ENCODE measurements around the gene RAVER1. TPM values are rescaled to one million over a fixed set of nuclear protein-coding genes. Genes with fewer than 3 reads are reported as not detected.

The RAVER1 gene
- total RNA-seq, 2 donors from 2014 or later: 67.1 to 101 TPM

DNA sequence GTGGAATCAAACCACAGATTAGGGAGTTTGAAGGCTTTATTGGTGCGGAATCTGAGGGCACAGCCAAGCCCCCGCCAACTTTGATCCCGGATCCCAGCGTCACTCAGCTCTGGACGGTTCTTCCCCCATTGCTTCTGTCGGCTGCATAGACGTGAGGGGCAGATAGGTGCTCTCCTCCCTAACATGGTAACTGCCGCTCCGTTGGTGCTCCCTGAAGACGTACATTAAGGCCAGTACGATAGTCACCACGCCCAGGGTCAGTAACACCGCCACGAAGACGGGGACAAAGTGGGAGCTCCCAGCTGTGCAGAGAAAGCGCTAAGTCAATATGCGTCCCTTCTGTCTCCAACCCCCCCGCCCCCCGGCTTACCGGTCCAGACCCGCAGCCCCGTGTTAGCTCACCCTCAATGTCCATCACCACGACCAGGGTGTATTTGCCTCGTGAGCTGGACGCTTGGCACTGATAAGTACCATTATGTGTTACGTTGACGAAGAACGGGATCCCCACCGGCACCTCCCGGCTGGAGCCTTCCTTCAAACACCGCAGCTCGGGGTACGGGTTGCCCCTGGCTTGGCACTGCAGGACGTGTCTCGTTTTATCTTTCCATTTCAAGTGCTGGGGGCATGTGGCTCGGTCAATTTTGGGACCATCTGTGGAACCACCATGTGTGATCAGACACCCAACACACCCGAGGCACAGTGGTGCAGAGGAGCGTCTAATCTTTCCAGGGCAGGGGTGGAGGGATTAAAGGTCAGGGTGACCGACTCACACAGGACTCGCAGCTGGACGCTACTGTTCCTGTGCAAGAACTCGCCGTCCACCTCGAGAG lies 644 bp upstream of the RAVER1 start:
- H3K27me3 ChIP-seq: no peaks in the 10 kb centered on the region
- H3K4me3 ChIP-seq: peak overlapping the region; percentile 85
- TF ChIP-seq, protein P1, sequence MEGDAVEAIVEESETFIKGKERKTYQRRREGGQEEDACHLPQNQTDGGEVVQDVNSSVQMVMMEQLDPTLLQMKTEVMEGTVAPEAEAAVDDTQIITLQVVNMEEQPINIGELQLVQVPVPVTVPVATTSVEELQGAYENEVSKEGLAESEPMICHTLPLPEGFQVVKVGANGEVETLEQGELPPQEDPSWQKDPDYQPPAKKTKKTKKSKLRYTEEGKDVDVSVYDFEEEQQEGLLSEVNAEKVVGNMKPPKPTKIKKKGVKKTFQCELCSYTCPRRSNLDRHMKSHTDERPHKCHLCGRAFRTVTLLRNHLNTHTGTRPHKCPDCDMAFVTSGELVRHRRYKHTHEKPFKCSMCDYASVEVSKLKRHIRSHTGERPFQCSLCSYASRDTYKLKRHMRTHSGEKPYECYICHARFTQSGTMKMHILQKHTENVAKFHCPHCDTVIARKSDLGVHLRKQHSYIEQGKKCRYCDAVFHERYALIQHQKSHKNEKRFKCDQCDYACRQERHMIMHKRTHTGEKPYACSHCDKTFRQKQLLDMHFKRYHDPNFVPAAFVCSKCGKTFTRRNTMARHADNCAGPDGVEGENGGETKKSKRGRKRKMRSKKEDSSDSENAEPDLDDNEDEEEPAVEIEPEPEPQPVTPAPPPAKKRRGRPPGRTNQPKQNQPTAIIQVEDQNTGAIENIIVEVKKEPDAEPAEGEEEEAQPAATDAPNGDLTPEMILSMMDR (IDR thresholded peaks at IDR 0.05): no peak
- H3K27ac ChIP-seq: peak overlapping the region; percentile 84
- peak; percentile 60 for DNase-seq
- H3K9ac ChIP-seq (ENCODE audit: low read depth in 2 of 2, low read length in 2 of 2): peak overlapping the region; percentile 56 to 73
- H3K4me1 ChIP-seq: peaks cover 8% of the 10 kb centered on the region
- intact Hi-C loops (cut with DNase I): loop anchor here (5.0 kb wide), 1 partner anchor 67 kb away; no protein-coding TSS in a partner anchor
- H3K9me3 ChIP-seq: no peaks in the 10 kb centered on the region
- H3K36me3 ChIP-seq: peaks cover 5% of the 10 kb centered on the region

DNA sequence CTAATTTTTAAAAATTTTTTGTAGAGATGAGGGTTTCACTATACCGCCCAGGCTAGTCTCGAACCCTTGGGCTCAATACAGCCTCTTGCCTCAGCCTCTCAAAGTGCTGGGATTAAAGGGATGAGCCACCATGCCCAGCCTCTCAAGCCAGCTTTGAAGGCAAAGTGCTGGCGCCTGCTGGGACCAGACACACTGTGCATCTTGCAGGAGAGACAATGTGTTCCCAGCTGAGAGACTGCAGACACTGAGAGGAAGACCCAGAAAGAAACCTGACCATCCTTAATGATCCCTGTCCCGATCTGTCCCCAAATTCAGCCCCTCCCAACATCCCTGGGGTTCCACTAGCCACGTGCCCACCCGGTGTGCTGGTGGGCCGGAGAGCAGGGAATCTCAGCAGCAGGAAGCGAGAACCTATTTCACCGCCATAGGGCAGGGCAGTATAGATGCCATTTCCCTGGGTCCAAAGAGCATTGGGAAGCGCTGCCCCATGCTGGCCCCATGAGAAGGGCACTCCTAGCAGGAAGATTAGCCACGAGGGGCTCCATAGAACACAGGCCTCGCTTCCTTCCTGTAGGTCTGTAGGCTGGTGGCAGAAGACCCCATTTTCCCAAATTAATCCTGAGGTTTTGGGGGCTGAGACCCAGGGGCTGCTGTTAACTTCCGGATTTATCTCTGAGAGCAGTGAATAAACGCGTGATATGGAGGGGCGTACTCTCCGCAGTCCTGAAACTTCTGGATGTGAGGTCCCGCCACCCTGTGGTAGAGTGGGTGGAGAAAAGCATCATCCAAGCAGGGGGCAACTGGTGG lies 968 bp downstream of the RAVER1 start:
- Histone ChIP-seq H3K9me3 (no peaks in the 10 kb centered on the region), H3K4me3 (peak overlapping the region; percentile 85), H3K4me1 (peaks cover 8% of the 10 kb centered on the region), H3K36me3 (peaks cover 10% of the 10 kb centered on the region), H3K27me3 (no peaks in the 10 kb centered on the region), H3K9ac (ENCODE audit: low read depth in 2 of 2, low read length in 2 of 2) (peak overlapping the region; percentile 73 to 80), H3K27ac (peak overlapping the region; percentile 84)
- intact Hi-C loops (cut with DNase I): loop anchor here (5.0 kb wide), 1 partner anchor 65 kb away; no protein-coding TSS in a partner anchor
- TF ChIP-seq, protein P1 (IDR thresholded peaks at IDR 0.05): no peak
- peak; percentile 70 for DNase-seq

DNA sequence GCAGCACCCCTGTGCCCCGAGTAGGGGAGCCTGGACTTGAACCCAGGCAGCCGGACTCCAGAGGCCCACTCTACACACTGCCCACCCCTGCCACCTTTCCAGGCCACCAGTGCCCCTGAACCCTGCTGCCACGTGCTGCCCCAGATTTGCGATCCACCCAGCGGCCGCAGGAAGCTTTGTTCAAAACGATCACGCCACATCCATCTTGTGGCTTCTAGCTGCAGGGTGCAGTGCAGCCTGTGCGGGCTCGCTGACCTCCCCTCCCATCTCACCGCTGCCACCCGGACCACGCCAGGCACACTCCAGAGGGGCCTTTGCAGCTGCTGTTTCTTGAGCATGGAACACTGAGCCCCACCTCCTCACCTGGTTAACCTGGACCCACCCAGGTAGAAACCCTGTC lies 3.8 kb downstream of the RAVER1 start:
- intact Hi-C loops (cut with DNase I): no loop called here
- no peak for DNase-seq
- Histone ChIP-seq H3K4me3 (no peak overlapping the region), H3K27ac (no peak overlapping the region), H3K27me3 (no peaks in the 10 kb centered on the region), H3K4me1 (peaks cover 8% of the 10 kb centered on the region), H3K9ac (ENCODE audit: low read depth in 2 of 2, low read length in 2 of 2) (no peak overlapping the region), H3K36me3 (peaks cover 10% of the 10 kb centered on the region), H3K9me3 (no peaks in the 10 kb centered on the region)
- TF ChIP-seq, protein P1 (IDR thresholded peaks at IDR 0.05): no peak

DNA sequence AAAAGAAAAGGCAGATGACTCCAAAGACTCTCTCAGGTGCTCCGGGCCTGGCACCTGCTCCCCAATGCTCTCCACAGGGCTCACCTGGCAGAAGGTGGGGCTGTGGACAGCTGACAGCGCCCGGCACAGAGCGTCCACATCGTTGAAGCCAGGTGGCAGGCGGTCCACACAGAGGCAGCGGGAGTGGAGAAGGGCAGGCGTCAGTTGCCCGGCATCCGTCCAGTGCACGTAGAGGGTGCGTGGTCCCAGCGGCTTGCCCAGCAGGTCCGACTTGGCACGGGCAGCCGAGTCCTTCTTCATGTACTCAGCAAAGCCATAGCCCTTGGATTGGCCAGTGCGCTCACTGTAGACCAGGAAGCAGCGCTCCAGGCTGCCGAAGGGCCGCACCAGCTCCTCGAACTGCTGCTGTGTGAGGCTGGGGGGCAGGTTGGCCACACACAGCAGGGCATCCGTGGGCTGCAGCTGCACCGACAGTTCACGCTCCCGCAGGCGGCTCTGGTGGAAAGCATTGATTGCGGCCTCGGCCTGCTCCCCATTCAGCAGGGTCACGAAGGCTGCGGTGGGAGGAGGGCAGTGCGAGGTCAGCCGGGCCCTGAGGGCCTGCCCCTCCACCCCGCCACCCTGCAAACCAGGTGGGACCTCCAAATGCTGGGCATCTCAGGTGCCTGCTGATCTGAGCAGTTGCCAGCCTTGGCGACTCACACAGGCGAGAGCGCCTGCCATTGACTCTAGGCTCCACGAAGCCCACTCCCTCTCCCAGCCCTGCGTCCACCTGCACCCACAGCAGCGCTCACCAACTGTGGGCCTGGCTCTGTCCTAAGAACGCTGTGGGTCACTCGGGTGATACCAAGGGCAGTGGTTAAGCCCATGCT lies 4.5 kb downstream of the RAVER1 start:
- H3K4me1 ChIP-seq: peaks cover 8% of the 10 kb centered on the region
- H3K9me3 ChIP-seq: no peaks in the 10 kb centered on the region
- TF ChIP-seq, protein P1 (IDR thresholded peaks at IDR 0.05): no peak
- peaks cover 10% of the 10 kb centered on the region for H3K36me3 ChIP-seq
- no peak overlapping the region for H3K9ac ChIP-seq (ENCODE audit: low read depth in 2 of 2, low read length in 2 of 2)
- intact Hi-C loops (cut with DNase I): no loop called here
- H3K27me3 ChIP-seq: no peaks in the 10 kb centered on the region
- DNase-seq: no peak
- no peak overlapping the region for H3K4me3 ChIP-seq
- no peak overlapping the region for H3K27ac ChIP-seq

DNA sequence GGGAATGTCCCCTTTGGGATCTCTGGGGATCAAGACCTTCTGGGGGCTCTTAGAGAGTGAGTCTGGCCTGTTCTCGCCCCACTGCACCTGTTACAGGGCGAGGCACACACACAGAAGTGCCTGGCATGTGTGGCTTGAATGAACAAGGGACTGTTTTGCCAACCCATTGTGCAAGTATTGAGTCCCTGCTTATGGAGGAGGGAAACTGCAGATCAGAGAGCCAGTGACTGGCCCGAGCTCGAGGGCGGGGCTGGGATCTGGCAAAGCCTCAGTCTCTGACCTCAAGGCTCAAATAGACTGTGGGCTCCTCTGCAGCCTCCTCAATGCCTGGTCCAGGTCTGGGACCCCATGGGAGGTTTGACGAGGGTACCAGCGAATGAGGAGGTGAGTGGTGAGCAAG lies 5.5 kb downstream of the RAVER1 start:
- no peaks in the 10 kb centered on the region for H3K9me3 ChIP-seq
- no peak overlapping the region for H3K4me3 ChIP-seq
- peaks cover 10% of the 10 kb centered on the region for H3K36me3 ChIP-seq
- H3K27me3 ChIP-seq: no peaks in the 10 kb centered on the region
- H3K9ac ChIP-seq (ENCODE audit: low read depth in 2 of 2, low read length in 2 of 2): no peak overlapping the region
- intact Hi-C loops (cut with DNase I): no loop called here
- no peak overlapping the region for H3K27ac ChIP-seq
- TF ChIP-seq, protein P1 (IDR thresholded peaks at IDR 0.05): no peak
- DNase-seq: no peak
- H3K4me1 ChIP-seq: peaks cover 8% of the 10 kb centered on the region
